A673 (cell line): ENCODE data around the gene PRMT5.

Experiments
- EZH2 ChIP-seq: fragments of 200-600 bp; sonication (generic); IDR thresholded peaks from 2 replicates; pipeline ENCODE4 v1.6.1; 2017; ENCODE audit warnings: borderline replicate concordance, low read depth, mild to moderate bottlenecking, mixed read lengths, antibody characterized with exemption, low read length; ENCODE audit not compliant: poor library complexity, severe bottlenecking
- TF ChIP-seq, protein P1 (sequence below): fragments of 300-800, 200-600 bp; sonication (generic); conservative IDR thresholded peaks from 2 replicates; pipeline ENCODE4 v1.5.1; 2017; ENCODE audit warnings: low read depth, mild to moderate bottlenecking, antibody characterized with exemption, low read length, moderate library complexity, mixed read lengths

GRCh38 chr14:22952418-22952817, 23.2 kb upstream of the PRMT5 start:
- TF ChIP-seq, protein P1, sequence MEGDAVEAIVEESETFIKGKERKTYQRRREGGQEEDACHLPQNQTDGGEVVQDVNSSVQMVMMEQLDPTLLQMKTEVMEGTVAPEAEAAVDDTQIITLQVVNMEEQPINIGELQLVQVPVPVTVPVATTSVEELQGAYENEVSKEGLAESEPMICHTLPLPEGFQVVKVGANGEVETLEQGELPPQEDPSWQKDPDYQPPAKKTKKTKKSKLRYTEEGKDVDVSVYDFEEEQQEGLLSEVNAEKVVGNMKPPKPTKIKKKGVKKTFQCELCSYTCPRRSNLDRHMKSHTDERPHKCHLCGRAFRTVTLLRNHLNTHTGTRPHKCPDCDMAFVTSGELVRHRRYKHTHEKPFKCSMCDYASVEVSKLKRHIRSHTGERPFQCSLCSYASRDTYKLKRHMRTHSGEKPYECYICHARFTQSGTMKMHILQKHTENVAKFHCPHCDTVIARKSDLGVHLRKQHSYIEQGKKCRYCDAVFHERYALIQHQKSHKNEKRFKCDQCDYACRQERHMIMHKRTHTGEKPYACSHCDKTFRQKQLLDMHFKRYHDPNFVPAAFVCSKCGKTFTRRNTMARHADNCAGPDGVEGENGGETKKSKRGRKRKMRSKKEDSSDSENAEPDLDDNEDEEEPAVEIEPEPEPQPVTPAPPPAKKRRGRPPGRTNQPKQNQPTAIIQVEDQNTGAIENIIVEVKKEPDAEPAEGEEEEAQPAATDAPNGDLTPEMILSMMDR = no peak
- no peak for TF ChIP-seq EZH2
